ENCODE data around the gene SLC39A10. TPM values are rescaled to one million over a fixed set of nuclear protein-coding genes. Genes with fewer than 3 reads are reported as not detected.
"Not testable (repeated sequence)": the region's sequence is repeated elsewhere in the genome, so short reads cannot be mapped to it uniquely, and the experiment has no call there.

The SLC39A10 gene
- total RNA-seq, 1 donor from 2014 or later: 27.2 TPM

- peaks cover 3% of the 10 kb centered on the region for H3K4me1 Mint-ChIP-seq (ENCODE audit: low read depth)
- no peaks in the 10 kb centered on the region for H3K27me3 Mint-ChIP-seq (ENCODE audit: low read depth)
- H3K27ac Mint-ChIP-seq: no peak overlapping the region
Measured at GRCh38 chr2:195633974-195634373, 23.1 kb upstream of the SLC39A10 start.

GRCh38 chr2:195636890-195637289 is 20.1 kb upstream of the SLC39A10 start:
- Mint-ChIP-seq H3K27ac (no peak overlapping the region), H3K27me3 (ENCODE audit: low read depth) (no peaks in the 10 kb centered on the region)

More at GRCh38 chr2:195633974-195634373, 23.1 kb upstream of the SLC39A10 start:
- Mint-ChIP-seq H3K9me3 (peaks cover 5% of the 10 kb centered on the region), H3K36me3 (ENCODE audit: low read depth) (no peaks in the 10 kb centered on the region), H3K4me3 (ENCODE audit: low read depth) (no peak overlapping the region)
- intact Hi-C loops (cut with micrococcal nuclease): no loop called here
- no peak for DNase-seq (ENCODE audit: low spot score)

GRCh38 chr2:195638750-195639149 is 18.3 kb upstream of the SLC39A10 start:
- Mint-ChIP-seq H3K27ac (no peak overlapping the region), H3K4me3 (ENCODE audit: low read depth) (no peak overlapping the region), H3K9me3 (peaks cover 5% of the 10 kb centered on the region), H3K4me1 (ENCODE audit: low read depth) (no peaks in the 10 kb centered on the region), H3K27me3 (ENCODE audit: low read depth) (no peaks in the 10 kb centered on the region), H3K36me3 (ENCODE audit: low read depth) (no peaks in the 10 kb centered on the region)
- intact Hi-C loops (cut with micrococcal nuclease): no loop called here
- no peak for DNase-seq (ENCODE audit: low spot score)

More at GRCh38 chr2:195636890-195637289, 20.1 kb upstream of the SLC39A10 start:
- Mint-ChIP-seq H3K9me3 (peaks cover 5% of the 10 kb centered on the region), H3K4me3 (ENCODE audit: low read depth) (no peak overlapping the region), H3K36me3 (ENCODE audit: low read depth) (no peaks in the 10 kb centered on the region), H3K4me1 (ENCODE audit: low read depth) (peaks cover 3% of the 10 kb centered on the region)
- intact Hi-C loops (cut with micrococcal nuclease): no loop called here
- DNase-seq (ENCODE audit: low spot score): no peak

GRCh38 chr2:195639238-195639858 is 17.7 kb upstream of the SLC39A10 start:
- H3K27ac Mint-ChIP-seq: no peak overlapping the region
- intact Hi-C loops (cut with micrococcal nuclease): no loop called here
- peaks cover 5% of the 10 kb centered on the region for H3K9me3 Mint-ChIP-seq
- no peak overlapping the region for H3K4me3 Mint-ChIP-seq (ENCODE audit: low read depth)
- DNase-seq (ENCODE audit: low spot score): no peak
- H3K36me3 Mint-ChIP-seq (ENCODE audit: low read depth): no peaks in the 10 kb centered on the region
- no peaks in the 10 kb centered on the region for H3K27me3 Mint-ChIP-seq (ENCODE audit: low read depth)
- no peaks in the 10 kb centered on the region for H3K4me1 Mint-ChIP-seq (ENCODE audit: low read depth)

- intact Hi-C loops (cut with micrococcal nuclease): no loop called here
- no peaks in the 10 kb centered on the region for H3K4me1 Mint-ChIP-seq (ENCODE audit: low read depth)
- H3K9me3 Mint-ChIP-seq: peaks cover 5% of the 10 kb centered on the region
- no peak overlapping the region for H3K4me3 Mint-ChIP-seq (ENCODE audit: low read depth)
- H3K36me3 Mint-ChIP-seq (ENCODE audit: low read depth): no peaks in the 10 kb centered on the region
- no peaks in the 10 kb centered on the region for H3K27me3 Mint-ChIP-seq (ENCODE audit: low read depth)
- H3K27ac Mint-ChIP-seq: no peak overlapping the region
- DNase-seq (ENCODE audit: low spot score): no peak
Measured at GRCh38 chr2:195639959-195640358, 17.1 kb upstream of the SLC39A10 start.

- intact Hi-C loops (cut with micrococcal nuclease): no loop called here
- Mint-ChIP-seq H3K9me3 (peaks cover 5% of the 10 kb centered on the region), H3K4me3 (ENCODE audit: low read depth) (no peak overlapping the region), H3K27ac (no peak overlapping the region), H3K27me3 (ENCODE audit: low read depth) (no peaks in the 10 kb centered on the region), H3K4me1 (ENCODE audit: low read depth) (peaks cover 6% of the 10 kb centered on the region), H3K36me3 (ENCODE audit: low read depth) (no peaks in the 10 kb centered on the region)
- no peak for DNase-seq (ENCODE audit: low spot score)
Measured at GRCh38 chr2:195642027-195642678, 14.9 kb upstream of the SLC39A10 start.

GRCh38 chr2:195642679-195643068 is 14.4 kb upstream of the SLC39A10 start:
- Mint-ChIP-seq H3K27me3 (ENCODE audit: low read depth) (no peaks in the 10 kb centered on the region), H3K4me1 (ENCODE audit: low read depth) (peaks cover 6% of the 10 kb centered on the region), H3K4me3 (ENCODE audit: low read depth) (no peak overlapping the region), H3K36me3 (ENCODE audit: low read depth) (no peaks in the 10 kb centered on the region), H3K27ac (no peak overlapping the region), H3K9me3 (peaks cover 3% of the 10 kb centered on the region)
- intact Hi-C loops (cut with micrococcal nuclease): no loop called here
- DNase-seq (ENCODE audit: low spot score): no peak

GRCh38 chr2:195644708-195645107 is 12.3 kb upstream of the SLC39A10 start:
- peaks cover 10% of the 10 kb centered on the region for H3K4me1 Mint-ChIP-seq (ENCODE audit: low read depth)
- DNase-seq (ENCODE audit: low spot score); intact Hi-C loops (cut with micrococcal nuclease); H3K9me3 Mint-ChIP-seq; H3K36me3 Mint-ChIP-seq (ENCODE audit: low read depth); H3K4me3 Mint-ChIP-seq (ENCODE audit: low read depth); H3K27ac Mint-ChIP-seq; H3K27me3 Mint-ChIP-seq (ENCODE audit: low read depth): not testable (repeated sequence)

- Mint-ChIP-seq H3K4me3 (ENCODE audit: low read depth) (peak overlapping the region; percentile 9), H3K9me3 (no peaks in the 10 kb centered on the region), H3K27ac (no peak overlapping the region), H3K36me3 (ENCODE audit: low read depth) (no peaks in the 10 kb centered on the region), H3K27me3 (ENCODE audit: low read depth) (no peaks in the 10 kb centered on the region), H3K4me1 (ENCODE audit: low read depth) (peaks cover 14% of the 10 kb centered on the region)
- no peak for DNase-seq (ENCODE audit: low spot score)
- intact Hi-C loops (cut with micrococcal nuclease): no loop called here
Measured at GRCh38 chr2:195645413-195645812, 11.6 kb upstream of the SLC39A10 start.

- H3K27ac Mint-ChIP-seq: no peak overlapping the region
- no peak overlapping the region for H3K4me3 Mint-ChIP-seq (ENCODE audit: low read depth)
- H3K9me3 Mint-ChIP-seq: no peaks in the 10 kb centered on the region
- DNase-seq (ENCODE audit: low spot score): no peak
- no peaks in the 10 kb centered on the region for H3K27me3 Mint-ChIP-seq (ENCODE audit: low read depth)
- peaks cover 14% of the 10 kb centered on the region for H3K4me1 Mint-ChIP-seq (ENCODE audit: low read depth)
- no peaks in the 10 kb centered on the region for H3K36me3 Mint-ChIP-seq (ENCODE audit: low read depth)
- intact Hi-C loops (cut with micrococcal nuclease): no loop called here
Measured at GRCh38 chr2:195646424-195646823, 10.6 kb upstream of the SLC39A10 start.

- Mint-ChIP-seq H3K4me3 (ENCODE audit: low read depth) (no peak overlapping the region), H3K4me1 (ENCODE audit: low read depth) (peaks cover 14% of the 10 kb centered on the region), H3K27ac (no peak overlapping the region), H3K9me3 (no peaks in the 10 kb centered on the region), H3K27me3 (ENCODE audit: low read depth) (no peaks in the 10 kb centered on the region), H3K36me3 (ENCODE audit: low read depth) (no peaks in the 10 kb centered on the region)
- intact Hi-C loops (cut with micrococcal nuclease): no loop called here
- no peak for DNase-seq (ENCODE audit: low spot score)
Measured at GRCh38 chr2:195647302-195647701, 9.7 kb upstream of the SLC39A10 start.

- H3K27ac Mint-ChIP-seq; H3K4me3 Mint-ChIP-seq (ENCODE audit: low read depth): not testable (repeated sequence)
Measured at GRCh38 chr2:195648370-195648769, 8.7 kb upstream of the SLC39A10 start.

GRCh38 chr2:195648787-195649186 is 8.2 kb upstream of the SLC39A10 start:
- peaks cover 14% of the 10 kb centered on the region for H3K4me1 Mint-ChIP-seq (ENCODE audit: low read depth)
- DNase-seq (ENCODE audit: low spot score): no peak

More at GRCh38 chr2:195648370-195648769, 8.7 kb upstream of the SLC39A10 start:
- intact Hi-C loops (cut with micrococcal nuclease); H3K27me3 Mint-ChIP-seq (ENCODE audit: low read depth); DNase-seq (ENCODE audit: low spot score); H3K9me3 Mint-ChIP-seq; H3K36me3 Mint-ChIP-seq (ENCODE audit: low read depth): not testable (repeated sequence)
- H3K4me1 Mint-ChIP-seq (ENCODE audit: low read depth): peaks cover 14% of the 10 kb centered on the region

More at GRCh38 chr2:195648787-195649186, 8.2 kb upstream of the SLC39A10 start:
- Mint-ChIP-seq H3K27me3 (ENCODE audit: low read depth) (no peaks in the 10 kb centered on the region), H3K27ac (no peak overlapping the region), H3K36me3 (ENCODE audit: low read depth) (no peaks in the 10 kb centered on the region), H3K9me3 (no peaks in the 10 kb centered on the region), H3K4me3 (ENCODE audit: low read depth) (no peak overlapping the region)
- intact Hi-C loops (cut with micrococcal nuclease): no loop called here
